ENCODE results near the gene SPATA22. TPM values are rescaled to one million over a fixed set of nuclear protein-coding genes. Genes with fewer than 3 reads are reported as not detected.
"Not testable (repeated sequence)": the region's sequence is repeated elsewhere in the genome, so short reads cannot be mapped to it uniquely, and the experiment has no call there.

SPATA22 gene
- total RNA-seq, 2 donors from 2014 or later: not detected

DNA sequence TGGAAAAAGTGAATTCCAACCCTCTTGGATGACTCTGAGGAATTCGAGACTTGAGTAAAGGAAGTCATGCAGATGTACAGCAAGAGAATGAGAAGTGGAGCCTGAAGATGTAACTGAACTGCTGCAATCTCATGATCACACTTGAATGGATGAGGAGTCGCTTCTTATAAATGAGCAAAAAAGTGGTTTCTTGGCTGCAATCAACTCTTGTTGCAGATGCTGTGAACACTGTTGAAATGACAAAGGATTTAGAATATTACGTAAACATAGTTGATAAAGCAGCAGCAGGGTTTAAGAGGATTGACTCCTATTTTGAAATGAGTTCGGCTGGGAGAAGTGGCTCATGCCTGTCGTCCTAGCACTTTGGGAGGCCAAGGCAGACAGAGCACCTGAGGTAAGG, 29.7 kb upstream of the SPATA22 start:
- H3K36me3 Mint-ChIP-seq (ENCODE audit: low read depth): no peaks in the 10 kb centered on the region
- no peak overlapping the region for H3K4me3 Mint-ChIP-seq
- H3K27me3 Mint-ChIP-seq: peaks cover 6% of the 10 kb centered on the region
- no peaks in the 10 kb centered on the region for H3K4me1 Mint-ChIP-seq
- ATAC-seq (replicated peaks): no peak
- no peak overlapping the region for H3K27ac Mint-ChIP-seq
- no peaks in the 10 kb centered on the region for H3K9me3 Mint-ChIP-seq

DNA sequence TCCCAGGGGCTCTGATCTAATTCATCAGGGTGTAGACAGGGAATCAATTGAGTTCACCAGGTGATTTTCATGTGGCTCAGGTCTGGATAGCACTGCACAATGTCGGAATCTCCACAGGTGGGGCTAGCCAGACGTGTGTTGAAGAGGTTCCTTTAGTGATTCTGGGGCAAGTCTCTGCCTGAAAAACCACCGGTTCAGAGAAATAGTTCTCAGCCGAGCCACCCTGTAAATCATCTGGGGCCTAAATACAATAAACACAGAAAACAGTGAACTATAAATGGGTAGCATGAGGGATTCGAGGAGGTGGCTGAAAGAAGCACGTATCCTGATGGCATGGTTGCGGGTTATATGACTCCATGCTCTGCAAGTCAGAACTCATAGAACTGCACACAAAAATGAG, 25.5 kb upstream of the SPATA22 start:
- no peak overlapping the region for H3K27ac Mint-ChIP-seq
- H3K36me3 Mint-ChIP-seq (ENCODE audit: low read depth): no peaks in the 10 kb centered on the region
- ATAC-seq (replicated peaks): no peak
- peaks cover 4% of the 10 kb centered on the region for H3K9me3 Mint-ChIP-seq
- no peak overlapping the region for H3K4me3 Mint-ChIP-seq
- peaks cover 19% of the 10 kb centered on the region for H3K27me3 Mint-ChIP-seq
- H3K4me1 Mint-ChIP-seq: no peaks in the 10 kb centered on the region

DNA sequence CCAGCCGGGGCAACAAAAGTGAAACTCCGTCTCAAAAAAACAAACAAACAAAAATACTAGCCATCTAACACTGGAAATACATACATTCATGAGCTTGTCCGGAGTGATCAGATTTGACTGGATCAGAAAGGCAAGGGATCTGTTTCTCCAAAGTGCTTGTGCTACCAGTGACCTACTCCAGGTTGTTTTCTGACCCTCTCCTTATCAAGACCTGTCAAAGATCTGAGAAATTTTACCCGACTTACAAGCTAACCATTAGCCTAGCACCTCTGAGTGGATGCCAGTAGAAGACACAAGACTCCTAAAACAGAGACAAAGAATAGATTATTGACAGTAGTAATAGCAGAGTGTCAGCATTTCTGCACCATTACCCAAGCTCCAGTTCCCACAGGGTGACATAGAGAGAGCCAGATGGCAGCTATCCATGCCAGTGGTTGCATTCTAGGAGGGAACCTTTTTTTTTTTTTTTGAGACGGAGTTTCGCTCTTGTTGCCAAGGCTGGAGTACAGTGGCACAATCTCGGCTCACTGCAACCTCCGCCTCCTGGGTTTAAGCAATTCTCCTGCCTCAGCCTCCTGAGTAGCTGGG, 14.0 kb upstream of the SPATA22 start:
- no peak for ATAC-seq (replicated peaks)
- no peak overlapping the region for H3K4me3 Mint-ChIP-seq
- no peak overlapping the region for H3K27ac Mint-ChIP-seq
- no peaks in the 10 kb centered on the region for H3K36me3 Mint-ChIP-seq (ENCODE audit: low read depth)
- no peaks in the 10 kb centered on the region for H3K4me1 Mint-ChIP-seq
- H3K27me3 Mint-ChIP-seq: peaks cover 37% of the 10 kb centered on the region
- no peaks in the 10 kb centered on the region for H3K9me3 Mint-ChIP-seq

DNA sequence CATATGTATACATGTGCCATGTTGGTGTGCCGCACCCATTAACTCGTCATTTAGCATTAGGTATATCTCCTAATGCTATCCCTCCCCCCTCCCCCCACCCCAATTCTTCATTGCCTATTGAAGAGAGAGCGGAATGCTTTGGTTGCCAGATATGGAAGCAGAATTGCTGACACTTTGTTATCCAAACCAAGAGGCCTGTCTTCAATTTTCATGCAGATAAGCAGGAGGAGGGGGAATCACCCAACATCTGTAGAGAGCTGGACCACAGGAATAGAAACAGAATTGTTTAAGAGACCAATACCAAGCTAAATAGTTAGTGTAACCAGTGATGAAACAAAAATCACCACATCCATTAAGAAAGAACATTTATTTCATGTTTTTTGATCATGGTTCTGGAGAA, 11.2 kb upstream of the SPATA22 start:
- no peak for ATAC-seq (replicated peaks)
- Mint-ChIP-seq H3K27me3 (peaks cover 35% of the 10 kb centered on the region), H3K27ac (no peak overlapping the region), H3K4me3 (no peak overlapping the region), H3K36me3 (ENCODE audit: low read depth) (no peaks in the 10 kb centered on the region), H3K4me1 (no peaks in the 10 kb centered on the region), H3K9me3 (no peaks in the 10 kb centered on the region)

DNA sequence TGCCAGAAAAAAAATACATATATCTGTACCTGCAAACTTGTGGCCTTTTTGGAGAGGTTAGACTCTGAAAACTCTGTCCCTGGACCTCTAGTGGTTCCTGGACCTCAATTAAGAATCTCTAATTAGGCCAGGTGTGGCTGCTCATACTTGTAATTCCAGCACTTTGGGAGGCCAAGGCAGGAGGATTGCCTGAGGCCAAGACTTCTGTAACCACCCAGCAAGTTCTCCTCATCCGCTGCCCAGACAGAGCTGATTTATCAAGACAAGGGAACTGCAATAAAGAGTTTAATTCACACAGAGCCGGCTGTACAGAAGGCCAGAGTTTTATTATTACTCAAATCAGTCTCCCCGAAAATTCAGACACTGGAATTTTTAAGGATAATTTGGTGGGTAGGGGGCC, 8.4 kb upstream of the SPATA22 start:
- peaks cover 19% of the 10 kb centered on the region for H3K27me3 Mint-ChIP-seq
- H3K9me3 Mint-ChIP-seq: no peaks in the 10 kb centered on the region
- H3K4me3 Mint-ChIP-seq: no peak overlapping the region
- peaks cover 3% of the 10 kb centered on the region for H3K4me1 Mint-ChIP-seq
- H3K36me3 Mint-ChIP-seq (ENCODE audit: low read depth): no peaks in the 10 kb centered on the region
- no peak for ATAC-seq (replicated peaks)
- no peak overlapping the region for H3K27ac Mint-ChIP-seq

DNA sequence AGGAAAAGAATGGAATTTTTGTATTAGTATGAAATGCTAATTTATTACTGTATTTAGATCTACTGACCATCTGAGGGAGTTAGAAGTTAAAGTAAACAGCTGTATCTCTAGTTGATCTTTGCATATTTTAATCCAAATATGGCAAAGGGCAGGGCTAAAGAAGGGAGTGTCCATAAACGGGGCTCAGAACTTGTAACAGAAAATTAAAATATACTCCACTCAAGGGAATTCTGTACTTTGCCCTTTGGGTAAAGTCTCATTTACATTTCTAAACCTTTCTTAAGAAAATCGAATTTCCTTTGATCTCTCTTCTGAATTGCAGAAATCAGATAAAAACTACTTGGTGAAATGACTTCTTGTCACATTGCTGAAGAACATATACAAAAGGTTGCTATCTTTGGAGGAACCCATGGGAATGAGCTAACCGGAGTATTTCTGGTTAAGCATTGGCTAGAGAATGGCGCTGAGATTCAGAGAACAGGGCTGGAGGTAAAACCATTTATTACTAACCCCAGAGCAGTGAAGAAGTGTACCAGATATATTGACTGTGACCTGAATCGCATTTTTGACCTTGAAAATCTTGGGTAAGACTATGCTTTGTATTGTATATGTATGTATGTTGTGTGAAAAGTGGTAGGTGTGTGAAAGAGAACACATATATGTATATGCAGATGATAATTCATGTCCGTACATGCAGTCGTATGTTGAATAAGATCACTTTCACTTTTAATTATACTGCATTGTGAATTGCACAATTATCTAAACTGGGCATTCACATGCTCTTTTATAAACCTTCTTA, 4.4 kb upstream of the SPATA22 start, which contains the start of gene ASPA:
ASPA (plus strand) TSS at position 186 of the 799 bp plus-strand sequence; CDS start at position 349, 163 bp downstream.
- peaks cover 10% of the 10 kb centered on the region for H3K27me3 Mint-ChIP-seq
- peak within 1 kb of the TSS; percentile 19 for H3K4me3 Mint-ChIP-seq
- H3K27ac Mint-ChIP-seq: peak within 1 kb of the TSS; percentile 3
- H3K9me3 Mint-ChIP-seq: no peaks in the 10 kb centered on the region
- ATAC-seq (replicated peaks): no peak
- H3K4me1 Mint-ChIP-seq: peaks cover 3% of the 10 kb centered on the region
- H3K36me3 Mint-ChIP-seq (ENCODE audit: low read depth): no peaks in the 10 kb centered on the region

DNA sequence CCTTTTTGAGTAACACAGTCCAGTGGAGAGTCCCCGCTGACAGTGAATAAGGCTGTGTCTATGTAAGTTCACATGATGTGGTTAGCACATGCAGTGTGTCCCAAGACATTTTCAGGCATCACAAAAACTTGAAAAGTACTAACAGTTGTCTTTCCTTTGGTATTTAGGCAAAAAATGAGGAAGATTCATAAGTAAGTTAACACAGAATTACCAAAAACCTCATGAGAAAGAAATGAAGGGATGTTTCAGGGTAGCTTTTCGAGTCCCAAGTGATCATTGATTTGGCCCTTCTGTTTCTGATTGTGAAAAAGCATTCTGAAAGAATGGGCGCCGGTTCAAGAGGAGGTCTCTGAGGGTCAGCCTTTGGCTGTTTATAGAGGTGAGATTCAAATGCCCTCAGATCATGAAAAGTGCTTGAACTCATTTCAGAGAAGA, 3.6 kb upstream of the SPATA22 start:
- Mint-ChIP-seq H3K27me3 (peaks cover 10% of the 10 kb centered on the region), H3K9me3 (no peaks in the 10 kb centered on the region), H3K4me1 (peaks cover 3% of the 10 kb centered on the region), H3K27ac (no peak overlapping the region), H3K36me3 (ENCODE audit: low read depth) (no peaks in the 10 kb centered on the region), H3K4me3 (no peak overlapping the region)
- no peak for ATAC-seq (replicated peaks)

DNA sequence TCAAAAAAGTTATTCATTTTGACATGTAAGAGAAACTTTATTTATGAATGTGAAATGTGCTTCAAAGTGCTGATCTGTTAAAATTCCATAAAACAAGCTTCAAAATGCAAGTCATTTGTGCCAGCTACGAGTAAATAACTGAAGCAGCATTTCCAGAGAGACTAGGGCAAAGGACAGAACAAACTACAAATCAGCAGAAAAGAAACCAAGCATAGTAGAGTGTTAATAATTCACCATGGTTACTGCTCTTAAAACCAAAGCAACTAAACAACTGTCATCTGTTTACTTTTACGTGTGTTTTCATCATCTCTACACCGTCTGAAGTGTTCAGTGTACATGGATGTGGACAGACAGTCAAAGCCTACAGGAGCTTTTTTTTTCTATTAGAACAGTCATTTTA, 2.6 kb upstream of the SPATA22 start:
- H3K36me3 Mint-ChIP-seq (ENCODE audit: low read depth): no peaks in the 10 kb centered on the region
- no peaks in the 10 kb centered on the region for H3K9me3 Mint-ChIP-seq

DNA sequence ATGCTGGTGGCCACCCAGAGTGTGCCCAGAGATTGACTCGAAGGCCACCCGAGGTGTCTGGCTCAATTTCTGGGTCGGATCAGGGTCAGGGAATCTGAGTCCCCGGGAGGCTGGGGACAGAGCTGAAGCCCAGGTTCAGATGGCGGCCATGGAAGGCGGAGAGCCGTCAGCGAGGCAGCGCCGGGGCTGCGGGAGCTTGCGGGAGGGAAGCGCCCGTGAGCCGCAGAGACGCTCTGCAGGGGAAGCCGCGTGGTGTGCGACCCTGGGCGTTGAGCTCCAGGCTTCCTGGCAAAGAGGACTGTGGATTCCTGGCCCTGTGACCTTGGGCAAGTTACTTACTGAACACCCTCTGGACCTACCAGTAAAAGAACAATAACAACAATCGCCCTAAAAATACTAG, 518 bp upstream of the SPATA22 start:
- Mint-ChIP-seq H3K36me3 (ENCODE audit: low read depth) (no peaks in the 10 kb centered on the region), H3K27me3 (peaks cover 10% of the 10 kb centered on the region), H3K4me3 (no peak overlapping the region), H3K27ac (no peak overlapping the region), H3K9me3 (no peaks in the 10 kb centered on the region), H3K4me1 (peaks cover 3% of the 10 kb centered on the region)
- ATAC-seq (replicated peaks): no peak

More for the DNA sequence above, 2.6 kb upstream of the SPATA22 start:
- H3K4me3 Mint-ChIP-seq: no peak overlapping the region
- no peak overlapping the region for H3K27ac Mint-ChIP-seq
- H3K4me1 Mint-ChIP-seq: peaks cover 3% of the 10 kb centered on the region
- peaks cover 10% of the 10 kb centered on the region for H3K27me3 Mint-ChIP-seq
- ATAC-seq (replicated peaks): no peak

DNA sequence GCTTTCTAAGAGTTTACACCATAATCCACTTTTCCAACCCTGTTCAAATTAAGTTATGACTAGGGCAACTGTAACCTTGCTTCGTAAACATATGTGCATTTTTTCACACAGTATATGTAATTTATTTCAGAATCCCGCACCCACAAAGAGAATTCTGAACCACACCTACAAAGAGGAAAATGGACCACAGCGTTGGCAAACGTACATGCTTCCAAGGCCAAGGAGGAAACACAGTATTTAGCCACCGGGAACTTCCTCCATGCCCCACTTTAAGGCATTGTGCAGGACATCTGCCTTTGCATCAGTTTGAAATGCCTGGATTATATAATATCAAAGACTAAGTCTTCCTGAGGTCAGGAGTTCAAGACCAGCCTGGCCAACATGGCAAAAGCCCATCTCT, 2.1 kb downstream of the SPATA22 start:
- Mint-ChIP-seq H3K27ac (no peak overlapping the region), H3K4me1 (no peaks in the 10 kb centered on the region), H3K36me3 (ENCODE audit: low read depth) (no peaks in the 10 kb centered on the region), H3K4me3 (no peak overlapping the region), H3K27me3 (peaks cover 14% of the 10 kb centered on the region), H3K9me3 (no peaks in the 10 kb centered on the region)
- no peak for ATAC-seq (replicated peaks)

DNA sequence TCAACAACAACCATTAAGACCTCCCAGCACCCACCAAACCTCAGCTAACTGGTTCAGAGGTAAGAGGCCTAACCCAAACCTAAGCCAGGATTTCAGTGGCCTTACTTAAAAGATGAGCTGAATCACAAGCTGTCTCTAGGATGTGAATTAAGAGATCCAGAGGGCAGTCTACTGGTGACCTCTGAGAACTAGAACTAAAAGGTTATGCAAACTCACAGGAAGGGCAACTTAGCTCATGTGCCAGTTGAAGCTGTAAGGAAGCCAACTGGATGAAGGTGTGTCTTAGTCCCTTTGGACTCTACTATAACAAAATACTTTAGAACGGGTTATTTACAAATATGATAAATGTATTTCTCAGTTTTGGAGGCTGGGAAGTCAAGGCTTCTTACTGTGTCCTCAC, 5.3 kb downstream of the SPATA22 start:
- not testable (repeated sequence) for H3K27ac Mint-ChIP-seq; H3K36me3 Mint-ChIP-seq (ENCODE audit: low read depth); H3K4me3 Mint-ChIP-seq

DNA sequence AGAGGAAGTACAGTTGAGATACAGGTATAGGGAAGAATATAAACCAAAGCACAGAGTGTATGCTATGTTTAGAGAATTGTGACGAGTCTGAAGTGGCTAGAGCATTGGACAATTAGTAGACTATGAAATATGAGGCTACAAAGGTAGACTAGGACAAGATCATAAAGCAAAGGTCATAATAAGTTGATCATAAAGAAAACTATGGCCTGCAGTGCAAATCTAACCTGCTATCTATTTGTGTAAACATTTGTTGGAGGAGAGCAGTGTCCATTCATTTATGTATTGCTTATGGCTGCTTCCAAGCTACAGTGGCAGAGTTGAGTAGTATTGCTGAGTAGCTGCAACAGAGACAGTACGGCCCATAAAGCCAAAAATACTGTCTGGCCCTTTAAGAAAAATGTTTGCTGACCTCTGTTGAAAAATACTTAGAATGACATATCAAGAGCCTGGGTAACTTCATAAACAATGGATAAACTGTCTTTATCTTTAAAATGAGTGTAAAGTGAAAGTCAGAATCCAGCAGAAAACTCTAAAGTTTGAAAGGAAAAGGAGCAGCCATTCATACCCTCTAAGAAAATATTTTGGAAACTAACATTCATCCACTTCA, 23.5 kb downstream of the SPATA22 start:
- no peaks in the 10 kb centered on the region for H3K36me3 Mint-ChIP-seq (ENCODE audit: low read depth)

More for the DNA sequence above, 5.3 kb downstream of the SPATA22 start:
- H3K4me1 Mint-ChIP-seq; ATAC-seq (replicated peaks); H3K9me3 Mint-ChIP-seq: not testable (repeated sequence)
- peaks cover 14% of the 10 kb centered on the region for H3K27me3 Mint-ChIP-seq

DNA sequence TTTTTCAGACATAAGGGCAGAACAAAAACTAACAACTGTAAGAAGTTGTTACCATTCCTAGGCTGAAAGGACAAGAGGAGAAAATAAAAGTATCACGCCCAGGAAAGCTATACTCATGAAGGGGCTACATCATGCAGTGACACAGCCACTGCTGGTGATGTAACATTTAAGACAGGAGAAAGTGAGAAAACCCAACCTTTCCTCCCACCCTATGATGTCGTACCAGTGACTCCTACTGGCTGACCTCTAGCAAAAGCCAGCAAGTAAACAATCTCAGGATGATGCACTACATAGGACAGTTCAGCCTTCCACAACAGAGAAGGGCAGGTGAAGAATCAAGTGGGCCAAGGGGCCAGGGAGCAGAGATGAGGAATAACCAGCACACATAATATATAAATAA, 24.0 kb downstream of the SPATA22 start:
- H3K4me3 Mint-ChIP-seq: no peak overlapping the region
- no peak overlapping the region for H3K27ac Mint-ChIP-seq
- ATAC-seq (replicated peaks): peak; percentile 47
- no peaks in the 10 kb centered on the region for H3K9me3 Mint-ChIP-seq
- no peaks in the 10 kb centered on the region for H3K4me1 Mint-ChIP-seq
- peaks cover 30% of the 10 kb centered on the region for H3K27me3 Mint-ChIP-seq
- no peaks in the 10 kb centered on the region for H3K36me3 Mint-ChIP-seq (ENCODE audit: low read depth)

More for the DNA sequence above, 23.5 kb downstream of the SPATA22 start:
- Mint-ChIP-seq H3K27ac (no peak overlapping the region), H3K9me3 (no peaks in the 10 kb centered on the region), H3K4me3 (no peak overlapping the region), H3K27me3 (peaks cover 31% of the 10 kb centered on the region), H3K4me1 (no peaks in the 10 kb centered on the region)
- no peak for ATAC-seq (replicated peaks)

DNA sequence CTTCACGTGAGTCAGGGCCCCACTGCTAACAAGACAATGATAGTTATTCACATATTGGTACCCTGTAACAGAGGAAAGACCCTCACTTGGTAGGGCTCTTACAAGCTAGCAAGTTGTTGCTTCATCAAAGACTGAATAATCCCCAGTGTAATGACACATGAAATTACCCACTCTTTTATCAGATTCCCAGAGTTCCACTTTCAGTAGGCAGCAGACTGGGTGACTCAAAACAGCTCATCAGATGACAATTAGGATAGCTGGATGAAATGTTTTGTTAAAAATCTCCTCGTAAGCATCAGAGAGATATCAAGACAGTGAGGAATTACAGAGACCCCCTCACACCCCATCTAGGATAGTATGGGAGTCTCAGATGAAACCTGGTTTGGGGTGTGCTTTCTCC, 31.2 kb downstream of the SPATA22 start:
- Mint-ChIP-seq H3K4me1 (no peaks in the 10 kb centered on the region), H3K27ac (no peak overlapping the region), H3K4me3 (no peak overlapping the region), H3K9me3 (no peaks in the 10 kb centered on the region), H3K27me3 (peaks cover 23% of the 10 kb centered on the region), H3K36me3 (ENCODE audit: low read depth) (no peaks in the 10 kb centered on the region)
- ATAC-seq (replicated peaks): no peak

DNA sequence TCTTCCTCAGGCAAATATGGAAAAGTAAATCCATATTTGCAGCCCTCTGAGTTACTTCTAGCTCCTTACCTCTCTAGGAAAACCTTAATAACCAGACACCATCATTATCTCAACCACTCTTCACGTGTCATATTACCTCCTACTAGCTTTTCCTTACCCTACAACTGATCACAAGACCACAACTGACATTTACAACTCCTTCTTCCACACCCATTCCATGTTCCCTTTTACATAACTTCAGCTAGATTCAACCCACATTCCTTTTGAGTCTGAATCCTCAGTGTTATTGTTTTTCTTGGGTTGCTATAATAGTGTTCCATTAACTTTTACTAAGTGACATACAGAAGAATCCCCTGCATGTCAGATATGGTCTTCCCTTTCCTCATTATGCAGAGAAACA, 33.3 kb downstream of the SPATA22 start:
- no peaks in the 10 kb centered on the region for H3K36me3 Mint-ChIP-seq (ENCODE audit: low read depth)
- no peak overlapping the region for H3K27ac Mint-ChIP-seq
- no peaks in the 10 kb centered on the region for H3K9me3 Mint-ChIP-seq
- H3K27me3 Mint-ChIP-seq: peaks cover 18% of the 10 kb centered on the region
- ATAC-seq (replicated peaks): no peak
- H3K4me3 Mint-ChIP-seq: no peak overlapping the region
- H3K4me1 Mint-ChIP-seq: no peaks in the 10 kb centered on the region

All from activated T-helper 17 cell treated with anti-CD3 and anti-CD28 coated beads, Interleukin-2, amount 50 U/mL, for 72 hours (primary cell).